ENCODE data around the gene SEMA6B. TPM values are rescaled to one million over a fixed set of nuclear protein-coding genes. Genes with fewer than 3 reads are reported as not detected.
A peak's percentile ranks its signal among the peaks of the same experiment; 100 is the strongest.

The SEMA6B gene
- total and polyA plus RNA-seq, 2 of the 4 experiments (the other 2 are of a cell fraction): 0.18 to 0.72 TPM

DNA sequence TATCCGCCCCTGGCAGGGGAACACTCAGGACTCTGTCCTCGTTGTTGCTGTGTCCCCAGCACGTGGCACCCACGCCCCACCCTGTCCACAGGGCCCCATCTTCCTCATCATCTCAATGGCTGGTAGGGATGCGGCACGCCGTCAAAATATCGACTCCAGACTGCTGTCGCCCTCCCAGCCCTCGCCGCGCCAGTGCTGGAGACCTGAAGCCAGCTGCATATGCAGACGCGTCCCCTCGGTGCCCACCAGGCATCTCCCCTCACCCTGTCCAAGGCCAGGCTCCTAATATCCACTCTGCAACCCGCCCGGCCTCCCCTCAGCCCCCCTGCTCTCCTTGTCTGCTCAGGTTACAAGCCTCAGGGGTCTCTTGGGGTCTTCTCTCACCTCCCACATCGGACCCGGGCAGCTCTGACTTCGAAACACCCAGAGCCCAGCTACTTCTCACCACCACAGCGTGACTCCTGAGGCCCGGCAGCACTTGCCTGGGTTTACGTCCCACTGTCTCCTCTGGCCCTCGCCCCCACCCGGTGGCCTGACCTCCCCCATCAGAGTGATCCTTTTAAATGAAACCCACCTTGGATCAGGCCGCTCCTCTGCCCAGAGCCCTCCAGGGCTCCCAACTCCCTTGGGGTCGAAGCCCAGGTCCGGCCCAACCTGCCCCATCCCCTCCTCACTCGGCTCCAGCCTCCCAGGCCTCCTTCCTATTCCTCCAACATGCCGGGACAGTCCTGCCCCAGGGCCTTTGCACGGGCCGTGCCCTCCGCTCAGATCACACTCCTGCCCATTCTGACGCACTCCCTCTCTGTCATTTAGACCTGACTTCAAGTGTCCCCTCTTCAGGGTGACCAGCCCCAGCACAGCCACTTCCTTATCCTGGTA is 53.7 kb downstream of the SEMA6B start:
- H3K27ac ChIP-seq (ENCODE audit: insufficient read depth, low read length): no peak overlapping the region
- H3K4ac ChIP-seq (ENCODE audit: low read depth, low read length): no peak overlapping the region
- TF ChIP-seq BHLHE40 (IDR thresholded peaks at IDR 0.05; ENCODE audit: low read depth, low read length): no peak
- TF ChIP-seq MAZ (IDR thresholded peaks at IDR 0.05; ENCODE audit: borderline replicate concordance, low read depth, low read length): no peak
- no peak for TF ChIP-seq CHD1 (IDR thresholded peaks at IDR 0.05; ENCODE audit: low read depth, low read length)
- TF ChIP-seq RCOR1 (IDR thresholded peaks at IDR 0.05; ENCODE audit: insufficient replicate concordance, low read length): no peak
- TF ChIP-seq POLR2A (IDR thresholded peaks at IDR 0.05; ENCODE audit: low read depth, low read length): no peak
- no peak for TF ChIP-seq CEBPB (IDR thresholded peaks at IDR 0.05; ENCODE audit: low read depth, low read length)
- TF ChIP-seq SMC3 (IDR thresholded peaks at IDR 0.05; ENCODE audit: low read depth, low read length): no peak
- no peak for TF ChIP-seq NFE2L2 (IDR thresholded peaks at IDR 0.05; ENCODE audit: low read depth, low read length)
- TF ChIP-seq RAD21 (IDR thresholded peaks at IDR 0.05; ENCODE audit: low read length): no peak
- no TSS peak for BruUV-seq (replicated peaks)
- peak overlapping the region; percentile 34 for H2AFZ ChIP-seq (replicated peaks; ENCODE audit: low read length, poor library complexity)
- no peak overlapping the region for H2BK15ac ChIP-seq (ENCODE audit: low read depth, low read length)
- ChIA-PET POLR2A (ENCODE audit: unreplicated experiment) (no interaction called here), CTCF (no interaction called here)
- DNase-seq: no peak
- 94% methylated on average over 16 of the region's 34 CpGs; no CpG with 5 or more reads in 1 of the 2 experiments for WGBS, 2 experiments (ENCODE audit: extremely low coverage in 2 of 2, insufficient read length in 1 of 2)
- no peak overlapping the region for H2BK20ac ChIP-seq (ENCODE audit: low read depth, low read length)
- H3K79me1 ChIP-seq (ENCODE audit: low read depth in 1 of 2, low read length in 2 of 2): peaks cover 0 to 8% of the 10 kb centered on the region in 2 experiments; a peak in 1 of 4 replicates
- H2AK9ac ChIP-seq (replicated peaks; ENCODE audit: low read depth, low read length, poor library complexity): peak overlapping the region; percentile 21
- H3K9me1 ChIP-seq (ENCODE audit: insufficient read depth, low read length): peaks cover 8% of the 10 kb centered on the region; the same call in 1 of the 2 replicates
- H4K91ac ChIP-seq (ENCODE audit: insufficient read depth, low read depth, low read length): no peak overlapping the region
- no peak overlapping the region for H3K4me2 ChIP-seq (ENCODE audit: low read depth, low read length)
- dilution Hi-C loops (cut with HindIII; ENCODE audit: low sequenced_read_pairs, unreplicated experiment) (no loop called here), in situ Hi-C loops (cut with MboI; ENCODE audit: low sequenced_read_pairs) (no loop called here), intact Hi-C loops (cut with micrococcal nuclease) (no loop called here)
- no peaks in the 10 kb centered on the region for H3K9me3 ChIP-seq (ENCODE audit: control insufficient read depth, insufficient read depth, low read length)
- H3K18ac ChIP-seq (ENCODE audit: low read depth, low read length): no peak overlapping the region
- no peaks in the 10 kb centered on the region for H3K27me3 ChIP-seq (ENCODE audit: control insufficient read depth, insufficient read depth, low read length)
- no peak overlapping the region for H3K9ac ChIP-seq (ENCODE audit: low read depth, low read length)
- no peak overlapping the region for H3K14ac ChIP-seq (replicated peaks; ENCODE audit: low read depth, low read length)
- H3K56ac ChIP-seq (ENCODE audit: extremely low read depth, insufficient read depth, low read length): no peak overlapping the region
- no peaks in the 10 kb centered on the region for H4K20me1 ChIP-seq (ENCODE audit: insufficient read depth, low read length)
- ATAC-seq (ENCODE audit: low read depth): no peak; the same call in 1 of the 2 replicates
- no peak overlapping the region for H2AK5ac ChIP-seq (ENCODE audit: low read depth, low read length)
- no peak overlapping the region for H4K8ac ChIP-seq (ENCODE audit: low read depth in 2 of 2, low read length in 2 of 2)
- H4K5ac ChIP-seq (ENCODE audit: low read depth, low read length): no peak overlapping the region
- H2BK5ac ChIP-seq (ENCODE audit: low read depth, low read length, poor library complexity, severe bottlenecking): no peak overlapping the region
- no peak overlapping the region for H3K23ac ChIP-seq (ENCODE audit: low read depth, low read length)
- peaks cover 4% of the 10 kb centered on the region for H3K4me1 ChIP-seq (ENCODE audit: control insufficient read depth, insufficient read depth, low read length)
- H3K4me3 ChIP-seq (ENCODE audit: insufficient read depth, low read depth, low read length): no peak overlapping the region
- no peak overlapping the region for H2BK120ac ChIP-seq (ENCODE audit: low read depth, low read length)
- peaks cover 41% of the 10 kb centered on the region for H3K36me3 ChIP-seq (ENCODE audit: control insufficient read depth, insufficient read depth, low read length)
